IMR-90 (cell line): ENCODE results near the gene AP3M1. TPM values are rescaled to one million over a fixed set of nuclear protein-coding genes. Genes with fewer than 3 reads are reported as not detected.

Experiments
- ATAC-seq: fragments of 200-7000 bp; cut with Tn5 transposase; 2 replicates; pipeline ENCODE4 v1.9.1; 2020; ENCODE audit warnings: low read depth, mild to moderate bottlenecking, moderate library complexity
- BruUV-seq: library from RNA; stranded (reverse); fragments of 400-500 nt; replicated peaks from 2 replicates; lab custom pipeline; 2021; lab: Mats Ljungman, UMichigan
- CTCF ChIA-PET: fragments of 300-600 bp; formaldehyde crosslinking; extraction: SDS; loops from one replicate; lab custom pipeline; 2021; ENCODE audit warnings: antibody characterized with exemption; lab: Yijun Ruan, JAX
- POLR2A ChIA-PET: fragments of 300-600 bp; sonication (Branson Sonifier 250); formaldehyde crosslinking; loops from one replicate; lab custom pipeline; 2022; ENCODE audit warnings: antibody characterized with exemption; ENCODE audit not compliant: unreplicated experiment; lab: Charles Lee
- DNase-seq: peaks from one replicate; pipeline ENCODE4 v3.0.0; 2013
- H2AFZ ChIP-seq: replicated peaks from 2 replicates; pipeline ENCODE3; 2013; ENCODE audit warnings: low read length, mild to moderate bottlenecking; ENCODE audit not compliant: poor library complexity
- H2AK5ac ChIP-seq: 2 replicates; pipeline ENCODE4 v1.6.1; 2013; ENCODE audit warnings: low read depth, low read length, inconsistent platforms
- H2AK9ac ChIP-seq: replicated peaks from 2 replicates; pipeline ENCODE3; 2013; ENCODE audit warnings: mild to moderate bottlenecking, low read depth, low read length, moderate library complexity; ENCODE audit not compliant: poor library complexity
- H2BK120ac ChIP-seq: 2 replicates; pipeline ENCODE4 v1.6.1; 2013; ENCODE audit warnings: low read depth, low read length, inconsistent platforms
- H2BK15ac ChIP-seq: 3 replicates; pipeline ENCODE4 v1.6.1; 2013; ENCODE audit warnings: low read depth, low read length, inconsistent platforms
- H2BK20ac ChIP-seq: 2 replicates; pipeline ENCODE4 v1.6.1; 2013; ENCODE audit warnings: low read depth, mild to moderate bottlenecking, inconsistent platforms, low read length, moderate library complexity
- H2BK5ac ChIP-seq: 2 replicates; pipeline ENCODE4 v1.6.1; 2013; ENCODE audit warnings: mild to moderate bottlenecking, low read depth, low read length, inconsistent platforms; ENCODE audit not compliant: poor library complexity, severe bottlenecking
- H3K14ac ChIP-seq: replicated peaks from 2 replicates; pipeline ENCODE4 v1.6.1; 2013; ENCODE audit warnings: low read depth, low read length, inconsistent platforms
- H3K18ac ChIP-seq: 2 replicates; pipeline ENCODE4 v1.6.1; 2013; ENCODE audit warnings: low read depth, low read length, control low read depth
- H3K23ac ChIP-seq: 2 replicates; pipeline ENCODE4 v1.6.1; 2013; ENCODE audit warnings: low read depth, low read length, inconsistent platforms
- H3K27ac ChIP-seq: 2 replicates; pipeline ENCODE4 v1.5.1; 2013; ENCODE audit warnings: mild to moderate bottlenecking, control low read depth, low read length; ENCODE audit not compliant: insufficient read depth
- H3K27me3 ChIP-seq: 2 replicates; pipeline ENCODE4 v1.6.1; 2013; ENCODE audit warnings: low read length; ENCODE audit not compliant: control insufficient read depth, insufficient read depth
- H3K36me3 ChIP-seq: 2 replicates; pipeline ENCODE4 v1.6.1; 2013; ENCODE audit warnings: low read length, mixed read lengths; ENCODE audit not compliant: control insufficient read depth, insufficient read depth
- H3K4ac ChIP-seq: 2 replicates; pipeline ENCODE4 v1.6.1; 2013; ENCODE audit warnings: low read depth, low read length, inconsistent platforms
- H3K4me1 ChIP-seq: 2 replicates; pipeline ENCODE4 v1.6.1; 2013; ENCODE audit warnings: low read length, mixed read lengths; ENCODE audit not compliant: control insufficient read depth, insufficient read depth
- H3K4me2 ChIP-seq: 2 replicates; pipeline ENCODE4 v1.6.1; 2013; ENCODE audit warnings: low read depth, mild to moderate bottlenecking, control low read depth, low read length, moderate library complexity
- H3K4me3 ChIP-seq: 2 replicates; pipeline ENCODE4 v1.5.1; 2013; ENCODE audit warnings: low read depth, mild to moderate bottlenecking, control low read depth, low read length, moderate library complexity; ENCODE audit not compliant: insufficient read depth
- H3K56ac ChIP-seq: 2 replicates; pipeline ENCODE4 v1.6.1; 2013; ENCODE audit warnings: low read length, inconsistent platforms; ENCODE audit not compliant: insufficient read depth; ENCODE audit errors: extremely low read depth
- H3K79me1 ChIP-seq, 2 experiments: 2 replicates each; pipeline ENCODE4 v1.6.1; 2013; ENCODE audit warnings: low read length in 2 of 2, inconsistent platforms in 1 of 2, low read depth in 1 of 2
- H3K9ac ChIP-seq: 2 replicates; pipeline ENCODE4 v1.6.1; 2013; ENCODE audit warnings: low read depth, low read length, control low read depth
- H3K9me1 ChIP-seq: 2 replicates; pipeline ENCODE4 v1.6.1; 2013; ENCODE audit warnings: low read length, inconsistent platforms; ENCODE audit not compliant: insufficient read depth
- H3K9me3 ChIP-seq: 2 replicates; pipeline ENCODE4 v1.6.1; 2013; ENCODE audit warnings: low read length; ENCODE audit not compliant: control insufficient read depth, insufficient read depth
- H4K20me1 ChIP-seq: 2 replicates; pipeline ENCODE4 v1.6.1; 2013; ENCODE audit warnings: low read length, inconsistent platforms; ENCODE audit not compliant: insufficient read depth
- H4K5ac ChIP-seq: 2 replicates; pipeline ENCODE4 v1.6.1; 2013; ENCODE audit warnings: mild to moderate bottlenecking, low read depth, low read length, control low read depth
- H4K8ac ChIP-seq, 2 experiments: 2 replicates each; pipeline ENCODE4 v1.6.1; 2013; ENCODE audit warnings: low read depth in 2 of 2, low read length in 2 of 2, control low read depth in 1 of 2, inconsistent platforms in 1 of 2
- H4K91ac ChIP-seq: 2 replicates; pipeline ENCODE4 v1.6.1; 2013; ENCODE audit warnings: low read depth, low read length, inconsistent platforms; ENCODE audit not compliant: insufficient read depth
- CEBPB ChIP-seq: IDR thresholded peaks from 2 replicates; pipeline ENCODE4 v1.6.1; 2012; ENCODE audit warnings: low read depth, low read length, improper control_type of control experiment
- CTCF ChIP-seq: conservative IDR thresholded peaks from 2 replicates; pipeline ENCODE4 v1.5.1; 2012; ENCODE audit warnings: mild to moderate bottlenecking, low read depth, low read length, improper control_type of control experiment
- MAFK ChIP-seq: IDR thresholded peaks from 2 replicates; pipeline ENCODE4 v1.6.1; 2012; ENCODE audit warnings: low read depth, low read length, improper control_type of control experiment
- SMC3 ChIP-seq: fragments of 150-350 bp; IDR thresholded peaks from 2 replicates; pipeline ENCODE4 v1.6.1; 2016; ENCODE audit warnings: low read depth, mild to moderate bottlenecking, antibody characterized with exemption, low read length, moderate library complexity
- USF2 ChIP-seq: fragments of 150-350 bp; IDR thresholded peaks from 2 replicates; pipeline ENCODE4 v1.6.1; 2017; ENCODE audit warnings: mild to moderate bottlenecking, antibody characterized with exemption, low read length, low read depth
- WGBS, 2 experiments: methylation state at CpG; one replicate each; pipeline versions ENCODE4 v1.1.5 to v1.1.7; 2013; ENCODE audit warnings: missing lambda C conversion rate in 2 of 2; ENCODE audit not compliant: insufficient read length in 1 of 2; ENCODE audit errors: extremely low coverage in 2 of 2; 5-methylcytosine and 5-hydroxymethylcytosine counted together
- dilution Hi-C: fragments of 300-500 bp; cut with HindIII; formaldehyde crosslinking; loops from one replicate; pipeline ENCODE4 v1.14.3; 2018; ENCODE audit warnings: low sequenced_read_pairs; ENCODE audit not compliant: unreplicated experiment
- in situ Hi-C: fragments of 300-500 bp; cut with MboI; formaldehyde crosslinking; loops from 3 replicates; pipeline ENCODE4 v1.14.3; 2019; ENCODE audit warnings: low sequenced_read_pairs, inconsistent platforms, mixed read lengths
- intact Hi-C: fragments of 100-400 bp; cut with micrococcal nuclease; formaldehyde crosslinking; loops from 2 replicates; pipeline ENCODE4 v1.10.0; 2022
- polyA plus RNA-seq, 3 experiments: library from polyadenylated mRNA; depleted of rRNA; stranded (reverse); fragments of >200 nt; gene quantifications; 2 replicates each; pipeline ENCODE4 v1.2.3, GENCODE V29; 2012; ENCODE audit warnings: low replicate concordance in 1 of 3
- total RNA-seq: library from RNA; depleted of rRNA; stranded (reverse); fragments of >200 nt; gene quantifications from 2 replicates; pipeline ENCODE4 v1.2.3, GENCODE V29; 2012

The AP3M1 gene
- total and polyA plus RNA-seq, 2 of the 4 experiments (the other 2 are of a cell fraction): 26.6 to 46.4 TPM

- H4K91ac ChIP-seq: no peak overlapping the region
- dilution Hi-C loops: no loop called here
- H3K9me3 ChIP-seq: no peaks in the 10 kb centered on the region
- no peak overlapping the region for H3K18ac ChIP-seq
- peaks cover 30 to 79% of the 10 kb centered on the region in 2 experiments for H3K79me1 ChIP-seq
- ChIA-PET POLR2A (no interaction called here), CTCF (no interaction called here)
- H2BK20ac ChIP-seq: no peak overlapping the region
- no peak overlapping the region for H2AK9ac ChIP-seq
- H4K20me1 ChIP-seq: peaks cover 57% of the 10 kb centered on the region
- H2BK15ac ChIP-seq: no peak overlapping the region
- no peak for TF ChIP-seq SMC3
- TF ChIP-seq CTCF: no peak
- no peak for TF ChIP-seq MAFK
- no peak for TF ChIP-seq USF2
- no peak for TF ChIP-seq CEBPB
- H3K9me1 ChIP-seq: peaks cover 10% of the 10 kb centered on the region; the same call in 1 of the 2 replicates
- peak overlapping the region; percentile 3; the same call in 1 of the 2 replicates for H3K27ac ChIP-seq
- H3K4ac ChIP-seq: no peak overlapping the region
- no peak overlapping the region for H3K4me3 ChIP-seq
- BruUV-seq: no TSS peak
- no peak overlapping the region for H2AFZ ChIP-seq
- WGBS, 2 experiments: no CpG with 5 or more reads among the region's 1 CpG
- no peak overlapping the region for H3K9ac ChIP-seq
- in situ Hi-C loops: no loop called here
- H3K4me1 ChIP-seq: peaks cover 12% of the 10 kb centered on the region
- no peak overlapping the region for H2BK120ac ChIP-seq
- peak; percentile 66 for DNase-seq
- no peak overlapping the region for H4K8ac ChIP-seq
- H3K27me3 ChIP-seq: no peaks in the 10 kb centered on the region
- no peak overlapping the region for H3K56ac ChIP-seq
- H3K36me3 ChIP-seq: peaks cover 37% of the 10 kb centered on the region
- H3K4me2 ChIP-seq: no peak overlapping the region
- H2AK5ac ChIP-seq: no peak overlapping the region
- H3K23ac ChIP-seq: no peak overlapping the region
- no peak overlapping the region for H4K5ac ChIP-seq
- intact Hi-C loops: no loop called here
- H3K14ac ChIP-seq: no peak overlapping the region
- H2BK5ac ChIP-seq: peak overlapping the region; percentile 93
- ATAC-seq: no peak
Measured at GRCh38 chr10:74078037-74078436, 72.6 kb downstream of the AP3M1 start.
